CD1c-positive myeloid dendritic cell (primary cell): ENCODE results near the gene KRT74.

Experiments used
- DNase-seq: peaks from one replicate; pipeline ENCODE4 v3.0.0-alpha.2; 2016; ENCODE audit errors: extremely low spot score

Gene KRT74

DNA sequence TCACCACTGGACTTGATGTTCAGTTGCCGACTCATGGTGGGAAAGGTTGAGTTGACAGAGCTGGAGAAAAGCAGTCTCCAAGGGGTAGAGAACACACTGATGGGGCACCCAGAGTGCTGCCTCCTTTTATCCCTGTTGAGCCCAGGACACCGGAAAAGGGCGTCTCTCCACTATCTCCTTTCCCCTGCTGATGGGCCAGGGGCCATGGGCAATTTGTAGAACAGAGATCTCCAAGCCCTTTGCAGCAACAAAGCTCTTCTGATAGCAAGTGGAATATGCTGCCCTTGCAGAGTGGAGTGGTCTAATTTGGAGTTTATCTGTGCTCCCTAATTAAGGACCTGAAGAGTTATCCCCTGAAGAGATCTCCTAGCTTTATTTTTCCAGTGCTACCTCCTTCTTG lies at the start of gene KRT74:
KRT74 (minus strand) TSS at position 101 of the 400 bp plus-strand sequence; CDS start at position 35, 66 bp downstream.
- DNase-seq: no peak

DNA sequence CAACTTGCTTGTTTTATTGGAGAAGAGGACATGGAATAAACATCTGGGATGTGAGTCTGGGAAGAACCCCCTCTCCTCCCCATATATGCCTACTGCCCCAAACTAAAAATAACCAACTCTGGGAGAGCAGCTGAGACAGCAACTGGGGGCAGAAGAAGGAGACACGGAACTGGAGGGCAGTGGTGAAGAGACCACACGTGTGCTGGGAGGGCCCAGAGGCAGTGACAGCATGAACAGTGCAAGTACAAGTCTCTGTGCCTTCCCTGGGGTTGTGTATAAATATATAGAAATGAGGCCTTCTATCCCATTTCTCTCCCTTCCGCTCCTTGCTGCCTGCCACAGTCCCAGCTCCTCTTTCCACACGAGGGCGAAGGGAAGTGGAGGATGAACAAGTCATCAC lies 48.7 kb upstream of the KRT74 start:
- DNase-seq: no peak

DNA sequence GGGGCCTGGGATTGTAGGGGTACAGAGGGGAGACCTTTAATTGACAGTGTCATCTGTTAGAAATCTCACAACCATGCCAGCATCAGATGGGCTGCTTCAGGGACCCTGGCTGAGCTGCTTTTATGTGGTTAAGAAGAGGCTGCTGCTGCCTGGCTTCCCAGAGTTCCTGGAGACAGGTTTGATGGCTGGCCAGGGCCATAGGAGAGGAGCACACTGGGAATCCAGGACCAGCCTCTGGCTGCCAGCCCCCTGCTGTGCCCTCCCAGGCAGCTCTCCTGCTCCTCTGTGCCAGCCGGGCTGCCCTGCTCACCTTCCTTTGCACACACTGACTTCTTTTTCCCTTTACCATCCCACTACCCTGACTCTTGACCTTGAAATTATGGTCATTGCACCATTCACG lies 45.2 kb upstream of the KRT74 start:
- no peak for DNase-seq

DNA sequence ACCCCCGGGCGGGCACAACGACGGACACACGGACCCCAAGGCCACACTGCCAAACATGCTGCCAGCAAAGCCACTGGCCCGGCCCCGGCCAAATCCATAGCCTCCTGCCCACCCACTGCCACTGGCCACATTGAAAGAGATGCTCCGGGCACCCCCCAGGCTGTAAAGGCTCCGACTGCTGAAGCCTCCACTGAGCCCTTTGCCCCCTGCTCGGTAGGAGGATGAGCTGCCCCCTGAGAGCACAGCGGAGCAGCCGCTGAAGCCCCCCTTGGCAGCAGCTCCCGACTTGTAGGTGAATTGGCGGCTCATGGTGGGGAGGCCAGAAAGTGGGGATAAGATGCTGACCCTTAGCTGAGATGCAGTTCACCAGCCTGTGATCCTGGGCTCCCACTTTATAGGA lies 44.6 kb upstream of the KRT74 start, which contains the start of gene KRT73:
KRT73 (minus strand) TSS at position 344 of the 400 bp plus-strand sequence; CDS start at position 309, 35 bp downstream.
- DNase-seq: no peak

DNA sequence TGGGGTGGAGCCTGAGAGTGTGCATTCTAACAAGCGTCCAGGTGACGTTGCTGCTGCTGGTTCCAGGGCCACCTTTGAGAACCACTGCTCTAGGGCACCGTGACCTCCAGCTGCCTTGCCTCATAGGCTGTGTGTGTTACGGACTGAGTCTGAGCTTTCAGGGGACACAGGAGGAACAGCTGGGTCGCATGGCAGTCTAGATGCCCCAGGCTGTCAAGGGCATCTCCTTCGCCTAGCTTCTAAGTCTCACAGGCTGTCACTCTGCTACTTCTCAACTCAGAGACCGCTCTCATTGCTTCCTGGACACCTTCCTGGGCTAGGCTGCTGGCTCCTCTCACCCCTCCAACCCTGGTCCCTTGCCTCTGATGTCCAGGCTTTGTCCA lies 43.8 kb upstream of the KRT74 start:
- no peak for DNase-seq

DNA sequence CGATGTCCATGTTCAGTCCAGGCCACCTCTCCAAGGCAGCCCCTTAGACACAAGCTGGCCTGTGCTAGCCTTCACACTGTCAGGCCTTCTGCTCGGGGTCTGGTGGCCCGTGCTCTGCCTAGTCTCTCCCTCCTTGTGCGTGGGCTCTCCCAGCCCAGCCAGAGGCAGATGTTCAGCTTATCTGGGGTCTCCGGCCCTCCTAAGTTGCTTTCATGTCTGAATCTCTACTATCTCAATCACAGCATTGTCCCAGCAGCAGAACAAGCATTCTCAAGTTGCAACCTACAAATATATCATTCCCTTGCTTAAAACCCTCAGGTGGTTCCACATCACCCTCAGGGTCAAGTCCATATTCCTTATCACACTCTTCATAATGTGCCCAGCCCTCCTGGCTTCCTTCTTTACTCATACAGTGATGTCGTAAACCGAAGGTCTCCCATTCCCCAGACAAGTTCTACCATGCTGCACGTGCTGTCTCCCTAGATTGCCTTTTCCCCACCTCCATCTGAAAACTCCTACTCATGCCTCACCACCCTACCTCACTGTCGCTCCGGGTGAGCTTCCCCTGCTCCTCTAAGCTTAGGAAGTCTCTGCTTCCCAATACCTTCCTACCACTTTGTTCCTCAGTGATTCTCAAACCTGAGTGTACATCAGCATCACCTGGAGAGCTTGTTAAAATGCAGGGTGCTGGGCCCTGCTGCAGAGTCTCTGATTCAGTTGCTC lies 43.2 kb upstream of the KRT74 start:
- no peak for DNase-seq

DNA sequence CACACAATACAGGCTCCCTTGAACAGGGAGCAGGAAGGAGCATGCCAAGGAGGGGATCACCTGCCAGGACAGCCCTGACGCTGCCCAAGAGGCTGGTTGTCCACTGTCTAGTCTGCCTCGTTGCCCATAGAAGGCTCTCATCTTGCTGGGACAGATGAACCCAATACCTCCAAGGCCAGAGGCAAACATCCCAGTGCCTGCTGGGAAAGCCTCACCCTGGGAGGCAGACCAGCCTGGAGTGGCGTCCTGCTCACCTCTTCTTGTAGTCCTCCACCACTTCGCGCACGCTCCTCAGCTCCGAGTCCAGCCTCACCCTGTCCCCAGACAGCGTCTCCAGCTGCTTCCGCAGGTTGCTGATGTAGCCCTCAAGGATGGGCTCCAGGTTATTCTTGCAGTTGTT lies 42.3 kb upstream of the KRT74 start:
- no peak for DNase-seq

DNA sequence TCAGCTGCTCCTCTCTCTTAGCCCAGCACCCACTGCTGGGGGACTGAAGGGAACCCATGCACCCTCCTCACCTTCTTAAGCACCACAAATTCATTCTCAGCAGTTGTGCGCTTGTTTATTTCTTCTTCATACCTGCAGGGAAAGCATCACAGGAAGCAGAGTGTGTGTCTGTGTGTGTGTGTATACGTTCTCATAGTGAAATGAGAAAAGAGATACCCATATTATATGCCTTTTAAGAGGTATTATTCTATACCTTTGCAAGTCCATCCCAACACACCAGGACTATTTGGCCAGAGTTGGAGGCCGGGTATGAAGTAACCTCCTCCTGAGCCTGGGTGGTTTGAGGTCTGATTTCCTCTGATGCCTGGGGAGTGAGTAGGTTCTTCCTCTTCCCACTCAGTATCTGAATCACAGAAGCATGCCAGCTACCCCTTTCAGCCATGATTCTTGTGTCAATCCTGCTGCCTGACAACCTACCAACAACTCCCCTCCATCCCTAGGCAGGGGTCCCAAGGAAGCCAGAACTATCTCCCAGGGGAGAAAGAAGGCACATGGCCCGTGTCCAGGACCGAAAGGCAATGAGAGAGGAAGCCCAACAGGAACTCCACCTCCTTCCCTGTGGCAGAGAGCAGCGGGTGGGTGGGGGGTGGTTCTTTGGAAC lies 41.7 kb upstream of the KRT74 start:
- peak; percentile 66 for DNase-seq

DNA sequence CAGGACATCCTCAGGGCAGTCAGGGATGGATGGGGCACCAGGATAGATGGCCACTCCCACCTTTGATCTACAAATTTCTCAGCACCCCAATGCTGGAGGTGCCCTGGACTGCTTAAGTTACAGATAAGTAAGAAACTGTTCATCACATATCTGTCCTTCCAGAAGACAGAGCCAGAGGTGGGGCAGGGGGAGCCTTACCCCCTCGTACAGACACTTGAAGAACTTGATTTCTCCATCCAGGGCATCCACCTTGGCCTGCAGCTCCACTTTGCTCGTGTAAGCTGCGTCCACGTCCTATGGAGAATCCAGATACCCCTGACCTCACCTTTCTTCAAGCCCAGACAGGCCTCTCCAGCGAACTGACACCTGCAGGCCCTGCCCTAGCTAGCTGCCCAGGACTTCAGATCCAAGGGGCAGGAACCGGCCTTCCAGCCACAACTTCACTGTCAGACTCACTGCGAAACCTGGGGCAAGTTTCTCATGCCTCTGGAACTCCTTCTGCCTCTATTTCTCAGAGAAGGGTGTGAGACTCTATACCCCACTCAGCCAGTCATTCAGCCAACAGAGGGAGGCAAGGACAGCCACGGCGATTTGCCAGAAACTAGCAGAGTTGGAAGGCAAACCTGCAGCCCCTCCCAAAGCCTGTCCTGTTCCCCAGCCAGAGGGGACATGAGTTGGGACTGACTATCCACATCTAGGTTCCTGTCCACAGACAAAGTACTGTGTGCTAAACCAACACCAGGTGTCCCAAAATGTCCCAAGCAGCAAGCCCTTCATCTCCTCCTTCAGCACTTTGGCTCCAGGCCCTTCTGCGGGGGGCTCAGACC lies 41.0 kb upstream of the KRT74 start:
- peak; percentile 3 for DNase-seq

DNA sequence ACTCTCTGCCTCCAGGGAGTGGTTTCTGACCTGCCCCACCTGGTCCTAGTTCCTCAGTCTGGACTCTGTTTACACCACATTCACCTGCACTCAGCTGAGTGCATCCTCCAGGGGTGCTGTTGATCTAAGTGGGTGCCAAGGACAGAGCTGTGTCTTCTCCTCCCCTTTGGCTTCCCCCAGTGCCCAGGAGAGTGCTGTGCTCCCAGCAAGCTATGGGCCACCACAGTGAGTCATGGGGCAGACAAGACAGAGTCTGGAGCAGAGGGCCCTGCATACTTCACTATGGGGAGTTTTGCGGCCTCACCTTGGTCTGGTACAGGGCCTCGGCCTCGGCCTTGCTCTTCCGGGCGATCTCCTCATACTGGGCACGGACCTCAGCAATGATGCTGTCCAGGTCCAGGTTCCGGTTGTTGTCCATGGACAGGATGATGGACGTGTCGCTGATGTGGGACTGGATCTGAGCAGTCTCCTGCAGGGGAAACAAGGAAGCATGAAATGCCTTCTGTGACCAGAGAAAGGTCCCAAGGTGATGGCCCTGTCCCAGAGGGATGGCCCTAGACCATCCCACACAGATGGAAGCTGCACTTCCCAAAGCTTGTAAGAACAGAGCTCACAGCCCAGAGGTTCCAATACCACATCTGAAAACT lies 39.9 kb upstream of the KRT74 start:
- DNase-seq: no peak

DNA sequence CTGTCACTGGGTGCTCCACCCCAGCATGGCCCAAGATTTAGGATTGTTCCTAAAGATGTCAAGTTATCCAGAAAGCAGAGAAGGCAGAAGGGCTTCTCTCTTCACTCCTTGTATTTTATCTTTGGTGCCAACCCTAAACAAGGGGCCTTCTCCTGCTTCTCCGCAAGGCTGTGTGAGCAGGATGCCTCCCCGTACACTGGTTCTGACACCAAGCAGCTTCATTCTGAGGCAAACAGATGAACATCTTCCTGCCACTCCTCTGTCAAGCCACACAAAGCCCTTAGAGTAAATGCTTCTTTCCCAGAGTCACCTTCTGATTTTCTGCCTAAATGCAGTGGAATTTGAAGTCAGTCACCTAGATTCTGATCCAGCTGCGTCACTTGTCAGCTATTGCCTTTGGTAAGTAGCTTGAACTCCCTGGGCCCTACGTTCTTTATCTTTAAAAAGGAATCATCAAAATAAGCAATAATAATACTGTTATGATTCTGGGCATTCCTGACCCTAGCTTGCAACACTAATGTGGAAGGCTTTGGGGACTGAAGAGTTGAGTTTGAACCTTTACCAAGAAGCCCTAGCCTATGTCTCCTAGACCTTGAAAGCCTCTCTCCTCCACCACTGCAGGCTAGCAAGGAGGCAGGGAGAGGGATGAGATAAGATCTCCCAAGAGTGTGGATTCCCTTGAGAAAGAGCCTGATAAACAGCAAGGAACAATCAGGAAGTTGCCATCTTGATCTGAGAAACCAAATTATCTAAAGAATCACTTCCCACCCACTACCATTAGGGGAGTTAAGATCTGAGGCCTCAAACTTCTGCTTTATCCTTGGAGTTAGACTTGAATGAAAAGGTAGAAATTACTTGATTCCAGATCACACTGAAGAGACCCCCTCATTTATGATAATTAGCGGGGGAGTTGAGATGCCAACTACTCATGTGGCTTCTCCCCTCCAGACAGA lies 39.1 kb upstream of the KRT74 start:
- DNase-seq: peak; percentile 28

DNA sequence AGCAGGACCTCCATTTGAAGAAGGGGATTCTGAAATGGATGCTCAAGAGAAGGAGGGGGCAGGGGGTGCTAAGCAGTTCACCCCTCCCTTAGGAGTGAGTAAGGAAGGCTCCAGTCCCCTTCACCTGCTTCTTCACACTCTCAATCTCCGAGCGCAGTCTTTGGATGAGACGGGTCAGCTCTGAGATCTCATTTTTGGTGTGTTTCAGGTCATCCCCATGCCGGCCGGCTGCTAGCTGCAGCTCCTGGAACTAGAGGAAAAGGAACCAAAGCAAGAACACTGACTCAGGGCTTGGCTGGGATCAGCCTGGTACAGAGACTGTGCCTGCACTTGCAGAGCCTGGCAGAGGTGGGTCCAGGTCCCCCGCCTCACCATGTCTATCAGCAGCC lies 37.4 kb upstream of the KRT74 start:
- DNase-seq: no peak

DNA sequence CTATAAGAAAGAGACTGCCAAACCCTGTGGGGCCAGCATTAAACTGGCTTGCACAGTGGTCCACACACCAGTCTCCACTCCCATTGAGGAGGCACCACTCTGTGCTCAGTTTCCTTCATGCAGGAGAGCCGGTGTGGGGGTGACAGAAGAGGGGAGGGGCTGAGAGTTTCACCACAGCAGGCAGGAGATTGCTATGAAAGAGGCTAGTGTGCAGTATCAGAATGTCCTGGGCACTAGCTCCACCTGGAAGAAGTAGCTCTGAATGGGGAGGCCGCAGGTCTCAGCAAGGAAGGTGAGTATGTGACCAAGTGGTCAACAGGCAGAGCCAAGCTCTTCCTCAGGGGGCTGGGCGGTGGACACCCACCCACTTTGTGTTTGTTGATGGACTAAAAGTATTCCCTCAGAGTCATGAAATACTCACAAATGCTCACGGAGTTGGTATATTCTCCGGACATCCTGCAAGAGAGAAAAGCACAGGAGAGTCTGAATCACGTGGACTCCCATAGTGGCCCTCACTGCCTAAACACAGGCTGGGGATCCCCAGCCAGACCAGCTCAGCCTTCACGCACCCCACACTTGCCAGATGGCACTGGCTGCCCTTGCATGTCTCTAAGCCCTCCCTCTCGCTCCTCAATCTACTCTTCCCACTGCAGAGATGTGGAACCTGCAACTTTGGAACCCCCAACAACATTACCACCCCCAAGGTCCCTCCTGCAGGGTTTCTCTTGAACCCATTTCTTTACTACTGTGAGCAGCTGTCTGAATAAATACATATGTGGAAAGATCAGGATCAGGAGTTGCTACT lies 35.4 kb upstream of the KRT74 start:
- DNase-seq: no peak

DNA sequence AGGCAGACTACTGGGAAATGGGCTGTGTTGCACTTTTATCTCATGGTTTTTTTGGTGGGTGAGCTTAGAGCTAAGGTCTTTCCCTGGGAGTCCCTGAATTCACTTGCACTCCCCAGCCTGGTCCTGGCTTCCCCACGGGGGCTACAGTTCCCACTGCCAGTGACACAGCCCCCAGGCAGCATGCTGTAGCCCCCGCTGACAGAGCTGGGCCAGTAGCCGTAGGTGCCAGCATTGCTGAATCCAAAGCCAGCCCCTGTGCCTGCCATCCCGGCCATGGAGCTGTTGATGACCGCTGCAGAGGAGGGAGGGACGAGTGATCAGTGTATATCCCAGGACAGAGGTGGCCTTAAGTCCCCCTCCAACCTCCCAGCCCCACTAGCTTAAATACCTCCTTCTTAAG lies 34.5 kb upstream of the KRT74 start:
- DNase-seq: no peak

DNA sequence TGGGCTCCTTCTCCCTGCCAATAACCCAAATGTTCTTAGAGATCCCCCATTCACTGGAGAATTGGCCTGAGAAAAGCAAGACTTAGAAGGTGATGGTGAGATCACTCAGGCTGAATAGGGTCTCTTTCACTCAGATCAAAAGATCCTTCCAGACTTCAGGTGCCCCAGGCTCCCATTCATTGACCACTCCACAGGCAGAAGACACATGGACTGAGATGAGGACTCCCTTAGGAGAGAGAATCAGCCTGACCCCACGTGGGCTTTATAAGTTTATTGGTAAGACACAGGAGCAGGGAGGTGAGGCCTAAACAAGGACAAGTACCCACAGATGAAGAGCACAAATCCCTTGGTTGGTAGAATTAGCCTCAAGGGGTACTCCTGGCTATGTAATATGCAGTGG lies 33.7 kb upstream of the KRT74 start:
- no peak for DNase-seq

DNA sequence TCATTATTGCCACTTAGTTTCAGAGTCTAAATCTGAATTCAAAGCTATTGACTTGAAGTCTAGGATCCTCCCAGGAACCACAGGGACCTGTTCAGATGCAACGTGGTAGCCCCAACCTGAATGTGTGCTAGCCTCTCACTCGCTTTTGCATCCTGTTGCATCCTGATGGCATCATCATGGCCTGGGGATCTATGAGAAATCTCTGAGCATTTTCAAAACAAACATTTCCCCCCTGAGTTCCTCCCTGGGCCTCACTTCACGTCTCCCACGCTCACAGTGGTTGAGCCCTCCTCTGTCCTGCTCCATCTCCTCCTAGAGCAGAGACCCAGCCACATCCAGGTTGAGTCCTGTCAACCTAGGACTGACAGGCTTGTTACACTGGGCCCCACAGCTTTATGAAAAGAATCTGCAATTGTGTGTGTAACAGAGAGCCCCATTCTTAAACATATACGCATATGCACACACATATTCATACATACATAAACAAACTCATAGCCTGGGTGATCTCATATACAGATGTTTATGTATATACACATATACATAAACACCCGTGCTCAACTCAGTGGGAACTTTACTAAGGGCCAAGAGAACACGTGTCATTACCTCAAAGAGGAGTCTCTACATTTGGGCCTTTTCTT lies 33.1 kb upstream of the KRT74 start:
- no peak for DNase-seq

DNA sequence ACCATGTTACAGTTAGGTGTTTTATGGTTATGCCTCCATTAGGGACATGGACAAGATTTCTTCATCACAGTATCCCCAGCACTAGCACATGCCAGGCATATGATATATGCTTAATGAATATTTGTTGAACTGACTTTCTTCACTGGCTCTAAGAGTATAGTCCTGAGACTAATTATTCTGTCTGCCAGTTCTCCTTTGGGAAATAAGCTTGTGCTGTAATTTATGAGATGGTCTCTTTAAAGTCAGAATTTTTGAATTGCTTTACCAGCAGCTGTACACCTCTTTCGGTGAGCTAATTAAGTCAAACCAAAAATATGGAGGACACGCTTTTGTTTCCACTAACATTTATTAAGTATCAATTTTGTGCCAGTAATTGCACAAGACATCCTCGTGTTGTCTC lies 32.5 kb upstream of the KRT74 start:
- DNase-seq: no peak

DNA sequence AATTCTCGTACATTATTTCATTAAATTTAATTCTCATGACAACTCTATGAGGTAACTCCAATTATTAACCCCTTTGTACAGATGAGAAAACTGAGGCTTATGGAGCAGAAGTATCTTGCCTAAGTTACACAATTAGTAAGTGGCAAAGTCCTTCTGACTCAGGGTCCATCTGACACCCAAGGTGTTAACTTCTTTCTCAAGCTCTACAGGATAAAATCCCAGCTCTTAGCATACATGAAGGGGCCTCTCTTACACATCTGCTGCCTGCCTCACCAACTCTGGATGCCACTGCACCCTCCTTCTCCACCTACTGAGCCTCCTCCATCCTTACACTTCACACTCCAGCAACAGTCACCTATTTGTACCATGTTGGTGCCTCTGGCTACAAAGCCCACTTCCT lies 31.9 kb upstream of the KRT74 start:
- no peak for DNase-seq

DNA sequence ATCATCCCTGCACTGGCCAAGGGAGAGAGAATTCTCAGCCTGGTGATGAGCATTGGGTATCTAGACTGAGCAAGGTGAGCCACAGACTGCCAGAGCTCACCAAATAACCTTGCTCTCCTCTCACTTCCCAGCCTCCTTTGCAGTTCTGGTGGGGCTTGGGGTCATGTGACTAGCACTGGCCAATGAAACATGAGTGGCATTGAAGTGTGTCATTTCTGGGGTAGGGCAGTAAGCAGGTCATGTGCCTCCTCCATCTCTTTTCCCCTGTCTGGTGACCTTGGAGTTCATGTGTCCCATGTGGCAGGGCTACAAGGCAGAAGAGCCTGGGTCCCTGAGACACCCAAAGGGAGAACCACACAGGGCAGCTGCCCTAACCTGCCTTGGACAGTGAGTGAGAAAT lies 31.2 kb upstream of the KRT74 start:
- no peak for DNase-seq

DNA sequence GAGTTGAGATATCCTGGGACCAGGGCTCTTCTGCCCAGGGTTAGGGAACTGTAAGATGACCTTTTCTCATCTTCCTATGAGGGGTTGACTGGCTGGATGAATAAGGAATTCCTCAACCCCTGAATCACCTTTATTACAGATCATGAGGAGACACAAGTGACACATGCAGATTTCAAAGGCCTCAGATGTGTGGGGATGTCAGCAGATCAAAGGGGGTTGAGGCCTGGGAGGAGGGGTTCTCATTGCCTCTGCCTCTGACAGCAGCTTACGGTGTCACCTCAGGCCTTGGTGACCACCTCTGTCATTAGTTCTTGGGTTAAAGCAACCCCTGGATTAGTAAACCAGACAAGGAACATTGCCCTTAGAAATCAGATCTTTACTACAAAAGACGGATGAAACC lies 29.7 kb upstream of the KRT74 start:
- no peak for DNase-seq
